MM.1S (cell line): ENCODE measurements around the gene PIK3R1.

Experiments
- EZH2 ChIP-seq: fragments of 300-600 bp; sonication (generic); optimal IDR thresholded peaks from 2 replicates; pipeline ENCODE3; 2017; ENCODE audit warnings: low read depth, mild to moderate bottlenecking, antibody characterized with exemption, low read length, mixed read lengths
- EZH2phosphoT487 ChIP-seq: fragments of 300-600 bp; sonication (generic); IDR thresholded peaks from 2 replicates; pipeline ENCODE4 v1.6.1; 2018; ENCODE audit warnings: antibody characterized with exemption, low read length
- TF ChIP-seq, protein P1 (sequence below): fragments of 300-600 bp; sonication (generic); IDR thresholded peaks from 2 replicates; pipeline ENCODE4 v1.5.1; 2016; ENCODE audit warnings: antibody characterized with exemption, low read length, mixed read lengths

DNA sequence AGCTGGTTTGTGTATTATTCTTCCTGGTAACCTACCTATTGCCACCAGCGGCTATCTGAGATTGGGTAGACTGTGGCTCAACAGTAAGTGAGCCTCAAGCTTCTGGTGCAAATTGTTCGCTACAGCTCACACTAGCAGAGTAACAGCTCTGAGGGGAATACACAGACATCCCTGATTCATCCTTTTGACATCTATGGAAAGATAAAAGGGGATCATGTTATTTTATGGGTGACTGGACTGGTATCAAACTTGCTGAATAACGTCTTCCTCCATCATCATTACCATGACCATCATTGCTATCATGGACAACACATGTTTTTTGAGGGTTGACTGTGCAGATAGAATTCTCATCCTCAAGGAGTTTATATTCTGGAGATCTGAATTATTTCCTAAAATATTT lies 129.6 kb downstream of the PIK3R1 start:
- TF ChIP-seq, protein P1, sequence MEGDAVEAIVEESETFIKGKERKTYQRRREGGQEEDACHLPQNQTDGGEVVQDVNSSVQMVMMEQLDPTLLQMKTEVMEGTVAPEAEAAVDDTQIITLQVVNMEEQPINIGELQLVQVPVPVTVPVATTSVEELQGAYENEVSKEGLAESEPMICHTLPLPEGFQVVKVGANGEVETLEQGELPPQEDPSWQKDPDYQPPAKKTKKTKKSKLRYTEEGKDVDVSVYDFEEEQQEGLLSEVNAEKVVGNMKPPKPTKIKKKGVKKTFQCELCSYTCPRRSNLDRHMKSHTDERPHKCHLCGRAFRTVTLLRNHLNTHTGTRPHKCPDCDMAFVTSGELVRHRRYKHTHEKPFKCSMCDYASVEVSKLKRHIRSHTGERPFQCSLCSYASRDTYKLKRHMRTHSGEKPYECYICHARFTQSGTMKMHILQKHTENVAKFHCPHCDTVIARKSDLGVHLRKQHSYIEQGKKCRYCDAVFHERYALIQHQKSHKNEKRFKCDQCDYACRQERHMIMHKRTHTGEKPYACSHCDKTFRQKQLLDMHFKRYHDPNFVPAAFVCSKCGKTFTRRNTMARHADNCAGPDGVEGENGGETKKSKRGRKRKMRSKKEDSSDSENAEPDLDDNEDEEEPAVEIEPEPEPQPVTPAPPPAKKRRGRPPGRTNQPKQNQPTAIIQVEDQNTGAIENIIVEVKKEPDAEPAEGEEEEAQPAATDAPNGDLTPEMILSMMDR: no peak
- no peak for TF ChIP-seq EZH2phosphoT487
- TF ChIP-seq EZH2: no peak
